ENCODE data around the gene SLC17A5. TPM values are rescaled to one million over a fixed set of nuclear protein-coding genes. Genes with fewer than 3 reads are reported as not detected.
"Not testable (repeated sequence)": the region's sequence is repeated elsewhere in the genome, so short reads cannot be mapped to it uniquely, and the experiment has no call there.

The SLC17A5 gene
- total and polyA plus RNA-seq, 4 experiments from 2014 or later: 11.8 to 16.2 (median 14.1) TPM

DNA sequence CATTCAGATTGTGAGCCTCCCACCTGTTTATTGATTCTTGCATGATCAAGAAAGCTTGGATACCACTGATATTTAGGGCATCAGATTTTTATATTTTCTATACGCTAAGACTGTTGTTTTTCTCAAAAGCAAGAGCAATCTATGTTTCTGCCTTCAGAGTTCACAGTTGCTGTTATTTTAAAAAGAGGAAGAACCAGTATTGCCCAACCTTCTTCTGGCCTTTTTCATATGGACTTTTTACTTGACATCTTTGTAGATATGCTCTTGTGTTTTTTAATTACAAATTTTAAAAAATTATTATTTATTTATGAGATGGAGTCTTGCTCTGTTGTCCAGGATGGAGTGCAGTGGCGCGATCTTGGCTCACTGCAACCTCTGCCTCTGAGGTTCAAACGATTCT lies 28.9 kb downstream of the SLC17A5 start:
- Mint-ChIP-seq H3K27ac (no peak overlapping the region), H3K9me3 (no peaks in the 10 kb centered on the region)

DNA sequence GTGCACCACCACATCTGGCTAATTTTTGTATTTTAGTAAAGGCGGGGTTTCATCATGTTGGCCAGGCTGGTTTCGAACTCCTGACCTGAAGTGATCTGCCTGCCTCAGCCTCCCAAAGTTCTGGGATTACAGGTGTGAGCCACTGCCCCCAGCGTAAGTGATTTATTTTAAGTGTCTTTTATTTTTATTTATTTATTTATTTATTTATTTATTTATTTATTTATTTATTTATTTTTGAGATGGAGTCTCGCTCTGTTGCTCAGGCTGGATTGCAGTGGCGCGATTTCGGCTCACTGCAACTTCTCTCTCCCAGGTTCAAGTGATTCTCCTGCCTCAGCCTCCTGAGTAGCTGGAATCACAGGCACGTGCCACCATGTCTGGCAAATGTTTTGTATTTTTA lies 30.3 kb downstream of the SLC17A5 start:
- DNase-seq; H3K27ac Mint-ChIP-seq; POLR2A ChIA-PET (ENCODE audit: partially characterized antibody); H3K27ac ChIP-seq (ENCODE audit: low read depth, low read length); CTCF ChIA-PET (ENCODE audit: partially characterized antibody); H3K4me3 Mint-ChIP-seq; H3K4me3 ChIP-seq (ENCODE audit: low read length in 2 of 2); H3K9me3 ChIP-seq (ENCODE audit: control insufficient read depth in 1 of 2, low read length in 2 of 2); H3K4me1 Mint-ChIP-seq; H3K4me1 ChIP-seq (ENCODE audit: insufficient read depth, low read length); H3K36me3 ChIP-seq (ENCODE audit: insufficient read depth, low read length); H3K27me3 Mint-ChIP-seq; H3K27me3 ChIP-seq (ENCODE audit: insufficient read depth, low read length); intact Hi-C loops (cut with micrococcal nuclease); H3K9me3 Mint-ChIP-seq: not testable (repeated sequence)
- H3K36me3 Mint-ChIP-seq: peaks cover 22 to 34% of the 10 kb centered on the region in 2 donors

More for the DNA sequence above, 28.9 kb downstream of the SLC17A5 start:
- Histone ChIP-seq H3K4me1 (ENCODE audit: insufficient read depth, low read length) (no peaks in the 10 kb centered on the region), H3K36me3 (ENCODE audit: insufficient read depth, low read length) (no peaks in the 10 kb centered on the region), H3K9me3 (ENCODE audit: control insufficient read depth in 1 of 2, low read length in 2 of 2) (no peaks in the 10 kb centered on the region), H3K27ac (ENCODE audit: low read depth, low read length) (no peak overlapping the region), H3K27me3 (ENCODE audit: insufficient read depth, low read length) (no peaks in the 10 kb centered on the region), H3K4me3 (ENCODE audit: low read length in 2 of 2) (no peak overlapping the region)
- ChIA-PET POLR2A (ENCODE audit: partially characterized antibody) (interaction anchor here (0.8 to 1.4 kb wide), 2 partner anchors 28 to 108 kb away, joined by 3 read pairs; no protein-coding TSS in a partner anchor), CTCF (ENCODE audit: partially characterized antibody) (interaction anchor here (2.0 kb wide), 1 partner anchor 110 kb away, joined by 5 read pairs; no protein-coding TSS in a partner anchor)
- Mint-ChIP-seq H3K4me3 (no peak overlapping the region), H3K4me1 (peaks cover 0 to 1% (median 0%) of the 10 kb centered on the region in 4 donors), H3K27me3 (no peaks in the 10 kb centered on the region), H3K36me3 (peaks cover 17 to 31% of the 10 kb centered on the region in 2 donors)
- intact Hi-C loops (cut with micrococcal nuclease): no loop called here
- no peak for DNase-seq

DNA sequence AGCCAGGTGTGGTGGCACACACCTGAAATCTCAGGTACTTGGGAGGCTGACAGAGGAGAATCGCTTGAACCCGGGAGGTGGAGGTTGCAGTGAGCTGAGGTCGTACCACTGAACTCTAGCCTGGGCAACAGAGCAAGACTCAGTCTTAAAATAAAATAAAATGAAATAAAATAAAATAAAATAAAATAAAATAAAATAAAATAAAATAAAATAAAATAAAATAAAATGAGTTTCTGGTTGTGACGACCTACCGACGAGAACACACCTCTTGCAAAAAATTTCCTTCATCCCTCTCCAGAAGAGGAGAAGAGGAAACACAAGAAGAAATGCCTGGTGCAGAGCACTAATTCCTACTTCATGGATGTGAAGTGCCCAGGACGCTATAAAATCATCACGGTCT lies 35.7 kb downstream of the SLC17A5 start:
- H3K9me3 ChIP-seq (ENCODE audit: control insufficient read depth in 1 of 2, low read length in 2 of 2); H3K27me3 ChIP-seq (ENCODE audit: insufficient read depth, low read length); H3K4me1 Mint-ChIP-seq; intact Hi-C loops (cut with micrococcal nuclease); H3K36me3 ChIP-seq (ENCODE audit: insufficient read depth, low read length); H3K4me3 ChIP-seq (ENCODE audit: low read length in 2 of 2); H3K27ac ChIP-seq (ENCODE audit: low read depth, low read length); H3K4me3 Mint-ChIP-seq; DNase-seq; H3K27me3 Mint-ChIP-seq; H3K4me1 ChIP-seq (ENCODE audit: insufficient read depth, low read length); POLR2A ChIA-PET (ENCODE audit: partially characterized antibody); H3K9me3 Mint-ChIP-seq: not testable (repeated sequence)
- H3K27ac Mint-ChIP-seq: peak overlapping the region in 1 of 7 donors; percentile 29
- peaks cover 30 to 43% of the 10 kb centered on the region in 2 donors for H3K36me3 Mint-ChIP-seq
- CTCF ChIA-PET (ENCODE audit: partially characterized antibody): interaction anchor here (0.9 kb wide), 1 partner anchor 199 kb away, joined by 3 read pairs; no protein-coding TSS in a partner anchor

DNA sequence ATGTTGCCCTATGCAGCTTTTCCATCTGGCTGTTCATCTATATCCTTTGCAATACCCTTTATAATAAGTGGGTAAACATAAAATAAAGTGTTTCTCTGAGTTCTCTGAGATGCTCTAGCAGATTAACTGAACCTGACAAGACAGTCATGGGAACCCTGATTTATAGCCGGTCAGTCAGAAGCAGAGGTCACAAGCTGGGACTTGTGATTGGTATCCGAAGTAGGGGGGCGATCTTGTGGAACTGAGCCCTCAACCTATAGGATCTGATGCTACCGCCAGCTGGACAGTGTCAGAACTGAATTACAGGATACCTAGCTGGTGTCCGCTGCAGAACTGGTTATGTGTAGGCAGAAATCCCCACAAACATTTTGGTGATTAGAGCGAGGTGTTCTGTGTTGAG lies 39.0 kb downstream of the SLC17A5 start:
- no peaks in the 10 kb centered on the region for H3K27me3 Mint-ChIP-seq
- no peak overlapping the region for H3K27ac Mint-ChIP-seq
- Histone ChIP-seq H3K27ac (ENCODE audit: low read depth, low read length) (no peak overlapping the region), H3K4me1 (ENCODE audit: insufficient read depth, low read length) (no peaks in the 10 kb centered on the region), H3K9me3 (ENCODE audit: control insufficient read depth in 1 of 2, low read length in 2 of 2) (no peaks in the 10 kb centered on the region), H3K27me3 (ENCODE audit: insufficient read depth, low read length) (no peaks in the 10 kb centered on the region), H3K36me3 (ENCODE audit: insufficient read depth, low read length) (peaks cover 12% of the 10 kb centered on the region), H3K4me3 (ENCODE audit: low read length in 2 of 2) (no peak overlapping the region)
- ChIA-PET POLR2A (ENCODE audit: partially characterized antibody) (interaction anchor here (1.5 to 15.2 kb wide), 2 partner anchors 29 to 96 kb away, joined by 3 to 316 read pairs; partner anchors contain the start of gene EEF1A1), CTCF (ENCODE audit: partially characterized antibody) (interaction anchor here (9.4 kb wide), 1 partner anchor 101 kb away, joined by 222 read pairs; no protein-coding TSS in a partner anchor)
- intact Hi-C loops (cut with micrococcal nuclease): no loop called here
- peaks cover 24 to 43% of the 10 kb centered on the region in 2 donors for H3K36me3 Mint-ChIP-seq
- H3K4me3 Mint-ChIP-seq: no peak overlapping the region
- no peak for DNase-seq
- no peaks in the 10 kb centered on the region for H3K9me3 Mint-ChIP-seq
- peaks cover 0 to 6% (median 4%) of the 10 kb centered on the region in 4 donors for H3K4me1 Mint-ChIP-seq

GRCh38 chr6:73613806-73614536 lies 39.8 kb downstream of the SLC17A5 start:
- Histone ChIP-seq H3K4me1 (ENCODE audit: insufficient read depth, low read length) (no peaks in the 10 kb centered on the region), H3K9me3 (ENCODE audit: control insufficient read depth in 1 of 2, low read length in 2 of 2) (no peaks in the 10 kb centered on the region), H3K27ac (ENCODE audit: low read depth, low read length) (no peak overlapping the region), H3K27me3 (ENCODE audit: insufficient read depth, low read length) (no peaks in the 10 kb centered on the region), H3K36me3 (ENCODE audit: insufficient read depth, low read length) (peaks cover 19% of the 10 kb centered on the region), H3K4me3 (ENCODE audit: low read length in 2 of 2) (no peak overlapping the region)
- Mint-ChIP-seq H3K27ac (no peak overlapping the region), H3K36me3 (peaks cover 28 to 47% of the 10 kb centered on the region in 2 donors), H3K4me1 (peaks cover 0 to 6% (median 4%) of the 10 kb centered on the region in 4 donors), H3K9me3 (no peaks in the 10 kb centered on the region), H3K4me3 (no peak overlapping the region), H3K27me3 (no peaks in the 10 kb centered on the region)
- intact Hi-C loops (cut with micrococcal nuclease): no loop called here
- ChIA-PET POLR2A (ENCODE audit: partially characterized antibody) (interaction anchor here (1.5 to 15.2 kb wide), 2 partner anchors 28 to 95 kb away, joined by 3 to 316 read pairs; partner anchors contain the start of gene EEF1A1), CTCF (ENCODE audit: partially characterized antibody) (interaction anchor here (1.3 to 9.4 kb wide), 4 partner anchors 28 to 114 kb away, joined by 4 to 222 read pairs (median 16); no protein-coding TSS in a partner anchor)
- no peak for DNase-seq

DNA sequence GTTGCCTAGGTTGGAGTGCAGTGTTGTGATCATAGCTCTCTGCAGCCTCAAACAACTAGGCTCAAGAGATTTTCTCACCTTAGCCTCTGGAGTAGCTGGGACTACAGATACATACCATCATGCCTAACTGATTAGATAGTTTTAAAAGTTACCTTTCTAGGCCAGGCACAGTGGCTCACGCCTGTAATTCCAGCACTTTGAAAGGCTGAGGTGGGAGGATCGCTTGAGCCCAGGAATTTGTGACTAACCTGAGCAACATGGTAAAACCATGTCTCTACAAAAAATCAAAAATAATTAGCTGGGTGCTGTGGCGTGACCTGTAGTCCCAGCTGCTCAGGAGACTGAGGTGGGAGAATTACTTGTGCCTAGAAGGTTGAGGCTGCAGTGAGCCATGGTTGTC lies 41.2 kb downstream of the SLC17A5 start:
- Histone ChIP-seq H3K4me3 (ENCODE audit: low read length in 2 of 2) (no peak overlapping the region), H3K27me3 (ENCODE audit: insufficient read depth, low read length) (no peaks in the 10 kb centered on the region), H3K9me3 (ENCODE audit: control insufficient read depth in 1 of 2, low read length in 2 of 2) (no peaks in the 10 kb centered on the region), H3K4me1 (ENCODE audit: insufficient read depth, low read length) (no peaks in the 10 kb centered on the region), H3K27ac (ENCODE audit: low read depth, low read length) (no peak overlapping the region), H3K36me3 (ENCODE audit: insufficient read depth, low read length) (peaks cover 28% of the 10 kb centered on the region)
- H3K36me3 Mint-ChIP-seq: peaks cover 36 to 51% of the 10 kb centered on the region in 2 donors
- H3K4me1 Mint-ChIP-seq: peaks cover 0 to 6% (median 4%) of the 10 kb centered on the region in 4 donors
- intact Hi-C loops (cut with micrococcal nuclease): no loop called here
- H3K27me3 Mint-ChIP-seq: no peaks in the 10 kb centered on the region
- peak overlapping the region in 1 of 7 donors; percentile 12 for H3K27ac Mint-ChIP-seq
- no peaks in the 10 kb centered on the region for H3K9me3 Mint-ChIP-seq
- no peak overlapping the region for H3K4me3 Mint-ChIP-seq
- POLR2A ChIA-PET (ENCODE audit: partially characterized antibody): interaction anchor here (0.7 to 15.2 kb wide), 4 partner anchors 17 to 94 kb away, joined by 3 to 316 read pairs (median 5); partner anchors contain the start of gene EEF1A1
- CTCF ChIA-PET (ENCODE audit: partially characterized antibody): interaction anchor here (0.8 to 9.4 kb wide), 14 partner anchors 9 to 151 kb away, joined by 3 to 222 read pairs (median 6); no protein-coding TSS in a partner anchor
- DNase-seq: no peak
